Measurements from ENCODE around the gene PWP2.
"Not testable (repeated sequence)": the region's sequence is repeated elsewhere in the genome, so short reads cannot be mapped to it uniquely, and the experiment has no call there.

PWP2 gene

DNA sequence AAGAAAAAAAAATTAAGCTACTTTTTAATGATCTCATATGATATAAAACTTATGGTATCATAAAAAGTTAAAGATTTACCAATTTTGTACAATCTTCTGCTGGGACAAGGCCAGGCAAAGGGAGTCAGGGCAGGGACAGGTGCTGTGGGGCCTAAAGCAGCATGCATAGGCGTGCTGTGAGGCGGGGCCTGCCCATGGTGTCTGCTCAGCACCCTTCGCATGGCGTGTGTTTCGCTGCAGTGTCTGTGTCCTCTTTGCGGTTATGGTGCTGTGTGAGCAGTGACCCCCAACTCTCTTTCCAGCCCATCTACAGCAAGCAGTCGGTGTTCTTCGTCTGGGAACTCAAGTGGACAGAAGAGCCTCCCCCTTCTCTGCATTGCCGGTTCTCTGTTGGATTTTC, 13.4 kb upstream of the PWP2 start:
- no peak for ATAC-seq (ENCODE audit: insufficient read depth, low read depth)
- Histone ChIP-seq H3K79me2 (ENCODE audit: insufficient read depth, low read length) (no peaks in the 10 kb centered on the region), H3K4me3 (ENCODE audit: low read depth in 1 of 2, low read length in 2 of 2) (no peak overlapping the region), H2AFZ (ENCODE audit: low read depth, low read length) (no peak overlapping the region), H3K9ac (ENCODE audit: low read depth, low read length) (no peak overlapping the region), H3K36me3 (ENCODE audit: insufficient read depth, low read length) (peaks cover 50% of the 10 kb centered on the region), H4K20me1 (ENCODE audit: insufficient read depth, low read length) (peaks cover 7% of the 10 kb centered on the region), H3K9me3 (ENCODE audit: insufficient read depth, low read length, severe bottlenecking) (no peaks in the 10 kb centered on the region), H3K4me2 (ENCODE audit: insufficient read depth, low read length) (no peak overlapping the region), H3K27ac (ENCODE audit: low read length) (no peak overlapping the region), H3K4me1 (ENCODE audit: insufficient read depth, low read length) (no peaks in the 10 kb centered on the region), H3K27me3 (ENCODE audit: insufficient read depth, low read length, poor library complexity) (no peaks in the 10 kb centered on the region)
- DNase-seq: no peak
- TF ChIP-seq, protein P1, sequence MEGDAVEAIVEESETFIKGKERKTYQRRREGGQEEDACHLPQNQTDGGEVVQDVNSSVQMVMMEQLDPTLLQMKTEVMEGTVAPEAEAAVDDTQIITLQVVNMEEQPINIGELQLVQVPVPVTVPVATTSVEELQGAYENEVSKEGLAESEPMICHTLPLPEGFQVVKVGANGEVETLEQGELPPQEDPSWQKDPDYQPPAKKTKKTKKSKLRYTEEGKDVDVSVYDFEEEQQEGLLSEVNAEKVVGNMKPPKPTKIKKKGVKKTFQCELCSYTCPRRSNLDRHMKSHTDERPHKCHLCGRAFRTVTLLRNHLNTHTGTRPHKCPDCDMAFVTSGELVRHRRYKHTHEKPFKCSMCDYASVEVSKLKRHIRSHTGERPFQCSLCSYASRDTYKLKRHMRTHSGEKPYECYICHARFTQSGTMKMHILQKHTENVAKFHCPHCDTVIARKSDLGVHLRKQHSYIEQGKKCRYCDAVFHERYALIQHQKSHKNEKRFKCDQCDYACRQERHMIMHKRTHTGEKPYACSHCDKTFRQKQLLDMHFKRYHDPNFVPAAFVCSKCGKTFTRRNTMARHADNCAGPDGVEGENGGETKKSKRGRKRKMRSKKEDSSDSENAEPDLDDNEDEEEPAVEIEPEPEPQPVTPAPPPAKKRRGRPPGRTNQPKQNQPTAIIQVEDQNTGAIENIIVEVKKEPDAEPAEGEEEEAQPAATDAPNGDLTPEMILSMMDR (IDR thresholded peaks at IDR 0.05; ENCODE audit: borderline replicate concordance, extremely low read depth, low read length, poor library complexity, severe bottlenecking): no peak
- TF ChIP-seq EZH2 (IDR thresholded peaks at IDR 0.05; ENCODE audit: borderline replicate concordance, low read depth, low read length, severe bottlenecking): no peak

DNA sequence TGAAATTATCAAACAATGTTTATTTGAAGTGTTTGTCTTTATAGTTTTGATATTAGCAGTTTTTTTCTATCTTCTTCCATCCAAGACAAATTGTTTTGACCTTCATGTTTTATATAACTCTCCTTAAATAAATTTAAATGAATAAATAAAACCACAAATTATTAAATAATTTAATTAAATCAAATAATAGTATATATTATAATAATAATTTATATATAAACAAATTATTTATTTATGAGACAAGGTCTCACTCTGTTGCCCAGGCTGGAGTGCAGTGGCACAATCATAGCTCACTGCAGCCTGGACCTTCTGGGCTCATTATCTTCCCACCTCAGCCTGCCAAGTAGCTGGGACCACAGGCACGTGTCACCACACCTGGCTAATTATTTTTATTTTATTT, 12.4 kb upstream of the PWP2 start:
- Histone ChIP-seq H3K9ac (ENCODE audit: low read depth, low read length) (no peak overlapping the region), H4K20me1 (ENCODE audit: insufficient read depth, low read length) (no peaks in the 10 kb centered on the region), H3K27ac (ENCODE audit: low read length) (no peak overlapping the region), H3K27me3 (ENCODE audit: insufficient read depth, low read length, poor library complexity) (no peaks in the 10 kb centered on the region), H2AFZ (ENCODE audit: low read depth, low read length) (no peak overlapping the region), H3K36me3 (ENCODE audit: insufficient read depth, low read length) (peaks cover 39% of the 10 kb centered on the region), H3K4me2 (ENCODE audit: insufficient read depth, low read length) (no peak overlapping the region), H3K4me1 (ENCODE audit: insufficient read depth, low read length) (no peaks in the 10 kb centered on the region), H3K9me3 (ENCODE audit: insufficient read depth, low read length, severe bottlenecking) (no peaks in the 10 kb centered on the region), H3K79me2 (ENCODE audit: insufficient read depth, low read length) (no peaks in the 10 kb centered on the region), H3K4me3 (ENCODE audit: low read depth in 1 of 2, low read length in 2 of 2) (no peak overlapping the region)
- no peak for DNase-seq
- ATAC-seq (ENCODE audit: insufficient read depth, low read depth): no peak
- TF ChIP-seq, protein P1 (IDR thresholded peaks at IDR 0.05; ENCODE audit: borderline replicate concordance, extremely low read depth, low read length, poor library complexity, severe bottlenecking): no peak
- TF ChIP-seq EZH2 (IDR thresholded peaks at IDR 0.05; ENCODE audit: borderline replicate concordance, low read depth, low read length, severe bottlenecking): no peak

DNA sequence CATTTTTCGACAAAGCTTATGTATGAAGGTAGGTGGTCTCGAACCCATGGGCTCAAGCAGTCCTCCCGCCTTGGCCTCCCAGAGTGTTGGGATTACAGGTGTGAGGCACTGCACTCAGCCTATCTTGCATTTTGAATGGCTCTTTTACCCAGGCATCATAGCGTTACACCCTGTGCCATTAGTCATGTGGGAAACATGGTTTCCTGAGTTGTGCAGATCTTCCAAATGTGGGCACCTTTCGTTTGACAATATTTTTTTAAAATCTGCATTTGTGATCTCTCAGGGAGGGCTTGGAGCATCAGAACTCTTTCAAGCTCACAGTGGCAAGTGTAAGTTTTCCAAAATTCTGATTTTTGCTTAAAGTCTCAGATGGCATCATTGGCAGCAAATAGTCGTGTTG, 8.7 kb upstream of the PWP2 start:
- not testable (repeated sequence) for H2AFZ ChIP-seq (ENCODE audit: low read depth, low read length); H3K27ac ChIP-seq (ENCODE audit: low read length); H3K4me2 ChIP-seq (ENCODE audit: insufficient read depth, low read length); H4K20me1 ChIP-seq (ENCODE audit: insufficient read depth, low read length); H3K79me2 ChIP-seq (ENCODE audit: insufficient read depth, low read length); H3K4me3 ChIP-seq (ENCODE audit: low read depth in 1 of 2, low read length in 2 of 2); H3K9ac ChIP-seq (ENCODE audit: low read depth, low read length); DNase-seq; H3K27me3 ChIP-seq (ENCODE audit: insufficient read depth, low read length, poor library complexity); H3K4me1 ChIP-seq (ENCODE audit: insufficient read depth, low read length); H3K9me3 ChIP-seq (ENCODE audit: insufficient read depth, low read length, severe bottlenecking); ATAC-seq (ENCODE audit: insufficient read depth, low read depth)
- peaks cover 16% of the 10 kb centered on the region for H3K36me3 ChIP-seq (ENCODE audit: insufficient read depth, low read length)

DNA sequence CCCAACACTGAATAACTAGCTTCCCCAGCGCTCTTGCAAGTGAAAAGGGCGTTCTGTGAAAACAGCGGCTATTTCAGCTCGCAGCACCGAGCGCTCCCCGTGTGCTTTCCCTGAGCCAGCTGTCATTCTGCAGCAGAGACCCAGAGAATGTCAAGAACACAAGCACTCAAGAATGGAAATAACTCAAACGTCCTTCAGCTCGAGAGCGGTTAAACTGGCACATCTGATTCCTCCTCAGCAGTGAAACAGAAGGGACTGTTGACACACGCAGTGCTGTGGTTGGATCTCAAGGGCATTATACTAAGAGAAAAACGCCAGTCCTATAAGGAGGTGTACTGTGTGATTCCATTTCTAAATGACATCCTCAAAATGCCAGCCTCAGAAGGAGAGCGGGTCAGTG, 8.2 kb upstream of the PWP2 start:
- not testable (repeated sequence) for H3K4me1 ChIP-seq (ENCODE audit: insufficient read depth, low read length); H3K9ac ChIP-seq (ENCODE audit: low read depth, low read length); ATAC-seq (ENCODE audit: insufficient read depth, low read depth); H3K27ac ChIP-seq (ENCODE audit: low read length); DNase-seq; H3K9me3 ChIP-seq (ENCODE audit: insufficient read depth, low read length, severe bottlenecking); H3K4me2 ChIP-seq (ENCODE audit: insufficient read depth, low read length); H2AFZ ChIP-seq (ENCODE audit: low read depth, low read length); H4K20me1 ChIP-seq (ENCODE audit: insufficient read depth, low read length); H3K79me2 ChIP-seq (ENCODE audit: insufficient read depth, low read length); H3K27me3 ChIP-seq (ENCODE audit: insufficient read depth, low read length, poor library complexity); H3K4me3 ChIP-seq (ENCODE audit: low read depth in 1 of 2, low read length in 2 of 2)
- H3K36me3 ChIP-seq (ENCODE audit: insufficient read depth, low read length): peaks cover 12% of the 10 kb centered on the region

DNA sequence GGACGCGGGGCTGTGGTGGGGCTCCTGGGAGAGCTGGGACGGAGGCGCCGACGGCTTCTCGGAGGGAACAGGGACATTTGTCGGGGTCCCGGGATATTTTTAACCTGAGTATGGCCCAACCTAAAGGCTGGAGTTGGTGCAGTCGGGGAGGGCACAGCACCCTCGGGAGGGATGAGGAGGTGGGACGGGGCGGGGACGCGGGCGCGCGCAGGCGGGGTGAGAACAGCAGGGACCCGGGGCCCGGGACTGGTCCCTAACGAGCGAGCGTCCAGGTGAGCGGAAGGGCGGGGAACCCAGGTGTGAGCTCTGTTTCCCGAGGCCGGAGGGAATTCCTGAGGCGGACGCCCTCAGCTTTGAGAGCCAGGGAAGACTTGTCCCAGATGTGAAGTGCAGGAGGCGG, 390 bp downstream of the PWP2 start:
- not testable (repeated sequence) for H3K4me2 ChIP-seq (ENCODE audit: insufficient read depth, low read length); H3K27ac ChIP-seq (ENCODE audit: low read length); H3K9me3 ChIP-seq (ENCODE audit: insufficient read depth, low read length, severe bottlenecking); H3K79me2 ChIP-seq (ENCODE audit: insufficient read depth, low read length); DNase-seq; H3K4me3 ChIP-seq (ENCODE audit: low read depth in 1 of 2, low read length in 2 of 2); H2AFZ ChIP-seq (ENCODE audit: low read depth, low read length); H3K9ac ChIP-seq (ENCODE audit: low read depth, low read length); H3K27me3 ChIP-seq (ENCODE audit: insufficient read depth, low read length, poor library complexity); H4K20me1 ChIP-seq (ENCODE audit: insufficient read depth, low read length); H3K4me1 ChIP-seq (ENCODE audit: insufficient read depth, low read length); H3K36me3 ChIP-seq (ENCODE audit: insufficient read depth, low read length)
- peak; percentile 73 for ATAC-seq (ENCODE audit: insufficient read depth, low read depth)

DNA sequence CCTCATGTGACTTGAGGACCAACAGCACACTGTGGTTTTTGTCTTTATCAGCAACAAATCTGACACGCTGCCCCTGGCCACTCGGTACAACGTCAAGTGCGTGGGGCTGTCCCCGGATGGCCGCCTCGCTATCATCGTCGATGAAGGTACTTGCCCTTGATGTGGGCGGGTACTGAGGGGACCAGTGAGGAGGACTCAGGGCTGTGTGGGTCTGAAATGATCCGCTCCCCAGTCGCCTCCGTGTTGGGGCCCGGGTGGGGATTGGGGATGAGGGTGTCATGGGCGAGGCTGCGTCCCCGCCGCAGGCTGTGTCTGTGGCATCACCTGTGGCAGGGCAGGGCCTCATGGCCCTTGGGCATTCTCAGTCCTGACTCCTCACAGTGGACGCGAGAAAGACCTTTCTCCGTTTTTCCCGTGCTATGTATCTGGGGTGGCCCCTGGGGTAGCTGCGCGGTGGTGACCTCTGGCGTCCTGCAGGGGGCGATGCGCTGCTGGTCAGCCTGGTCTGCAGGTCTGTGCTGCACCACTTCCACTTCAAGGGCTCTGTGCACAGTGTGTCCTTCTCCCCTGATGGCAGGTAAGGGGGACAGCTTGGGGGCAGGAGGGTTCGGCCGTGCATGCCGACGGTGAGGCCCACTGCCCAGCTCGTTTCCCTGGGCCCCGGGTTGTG, 6.6 kb downstream of the PWP2 start:
- H3K36me3 ChIP-seq (ENCODE audit: insufficient read depth, low read length); ATAC-seq (ENCODE audit: insufficient read depth, low read depth); H3K27ac ChIP-seq (ENCODE audit: low read length); H4K20me1 ChIP-seq (ENCODE audit: insufficient read depth, low read length); H3K79me2 ChIP-seq (ENCODE audit: insufficient read depth, low read length); H3K9me3 ChIP-seq (ENCODE audit: insufficient read depth, low read length, severe bottlenecking); H3K4me3 ChIP-seq (ENCODE audit: low read depth in 1 of 2, low read length in 2 of 2); H3K4me1 ChIP-seq (ENCODE audit: insufficient read depth, low read length); H3K9ac ChIP-seq (ENCODE audit: low read depth, low read length); H3K4me2 ChIP-seq (ENCODE audit: insufficient read depth, low read length); H2AFZ ChIP-seq (ENCODE audit: low read depth, low read length); DNase-seq; H3K27me3 ChIP-seq (ENCODE audit: insufficient read depth, low read length, poor library complexity): not testable (repeated sequence)

DNA sequence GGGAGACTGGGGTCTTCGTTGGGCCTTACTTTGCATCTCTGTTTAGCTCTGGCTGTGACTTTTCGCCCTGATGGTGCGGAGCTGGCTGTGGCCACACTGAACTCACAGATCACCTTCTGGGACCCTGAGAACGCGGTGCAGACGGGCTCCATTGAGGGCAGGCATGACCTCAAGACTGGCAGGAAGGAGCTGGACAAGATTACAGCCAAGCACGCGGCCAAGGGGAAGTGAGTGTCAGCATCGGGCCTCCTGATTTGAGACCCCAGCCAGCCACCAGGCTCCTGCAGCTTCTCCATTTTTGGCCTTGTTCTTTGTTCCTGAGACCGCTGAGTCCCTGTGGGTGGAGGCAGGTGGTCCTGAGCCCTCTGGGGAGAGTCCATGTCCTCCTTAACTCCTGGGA, 14.9 kb downstream of the PWP2 start:
- not testable (repeated sequence) for H2AFZ ChIP-seq (ENCODE audit: low read depth, low read length); ATAC-seq (ENCODE audit: insufficient read depth, low read depth); H3K4me2 ChIP-seq (ENCODE audit: insufficient read depth, low read length); H3K27me3 ChIP-seq (ENCODE audit: insufficient read depth, low read length, poor library complexity); H3K4me3 ChIP-seq (ENCODE audit: low read depth in 1 of 2, low read length in 2 of 2); H3K27ac ChIP-seq (ENCODE audit: low read length); H3K79me2 ChIP-seq (ENCODE audit: insufficient read depth, low read length); H3K9ac ChIP-seq (ENCODE audit: low read depth, low read length); H3K9me3 ChIP-seq (ENCODE audit: insufficient read depth, low read length, severe bottlenecking); DNase-seq; H4K20me1 ChIP-seq (ENCODE audit: insufficient read depth, low read length); H3K4me1 ChIP-seq (ENCODE audit: insufficient read depth, low read length); H3K36me3 ChIP-seq (ENCODE audit: insufficient read depth, low read length)
